Stimulated activated CD4-positive, alpha-beta T cell treated with anti-CD3 and anti-CD28 coated beads, TNF-alpha, amount 100 ng/mL, for 4 hours (primary cell): ENCODE results near the gene SLC35D3.
"Not testable (repeated sequence)": the region's sequence is repeated elsewhere in the genome, so short reads cannot be mapped to it uniquely, and the experiment has no call there.

Source experiments
- DNase-seq, 3 experiments: peaks; one replicate each; pipeline ENCODE4 v3.0.0-alpha.2; 2020; ENCODE audit warnings: low read depth in 3 of 3

SLC35D3 gene

GRCh38 chr6:136923116-136923953 is 1.2 kb downstream of the SLC35D3 start:
- DNase-seq: no peak

- no peak for DNase-seq
Observed at GRCh38 chr6:136923954-136924673, 2.0 kb downstream of the SLC35D3 start.

GRCh38 chr6:136926383-136926782 is 4.3 kb downstream of the SLC35D3 start:
- DNase-seq: no peak

DNA sequence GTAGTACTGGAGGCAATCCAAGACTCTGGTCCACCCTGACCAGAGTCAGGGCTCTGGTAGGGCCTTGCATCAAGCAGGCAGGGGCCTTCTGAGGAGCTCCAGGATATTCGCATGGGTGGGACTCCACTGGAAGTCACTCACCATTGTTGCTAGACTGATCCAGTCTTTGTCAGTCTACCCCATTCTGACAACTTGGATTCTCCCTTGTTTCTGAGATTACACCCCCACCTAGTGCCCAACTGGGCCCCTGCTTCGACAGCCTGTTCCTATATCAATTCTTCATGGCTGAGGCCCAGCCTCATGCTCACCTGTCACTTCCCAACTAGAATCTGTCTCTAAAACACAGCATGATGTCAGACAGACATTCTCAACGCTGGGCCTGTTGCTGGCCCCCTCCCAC is 5.2 kb downstream of the SLC35D3 start:
- no peak for DNase-seq

- DNase-seq: no peak
Observed at GRCh38 chr6:136930528-136930927, 8.4 kb downstream of the SLC35D3 start.

DNA sequence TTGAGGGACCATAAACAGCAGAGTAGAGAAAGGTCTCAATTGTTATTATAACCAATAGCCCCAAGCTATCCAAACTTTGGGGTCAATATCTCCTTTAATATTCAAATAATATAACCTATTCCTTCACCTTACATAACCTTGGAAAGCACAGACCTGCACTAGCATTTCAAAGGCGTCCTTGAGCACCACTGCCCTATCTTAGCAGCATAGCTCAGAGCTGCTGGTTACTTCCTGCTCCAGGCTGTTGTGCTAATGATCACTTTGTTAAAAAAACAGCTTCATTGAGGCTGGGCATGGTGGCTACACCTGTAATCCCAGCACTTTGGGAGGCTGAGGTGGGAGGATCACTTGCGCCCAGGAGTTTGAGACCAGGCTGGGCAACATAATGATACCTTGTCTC is 10.5 kb downstream of the SLC35D3 start:
- DNase-seq: no peak

- no peak for DNase-seq
Observed at GRCh38 chr6:136945072-136945471, 23.0 kb downstream of the SLC35D3 start.

- DNase-seq: no peak
Observed at GRCh38 chr6:136945711-136946121, 23.6 kb downstream of the SLC35D3 start.

DNA sequence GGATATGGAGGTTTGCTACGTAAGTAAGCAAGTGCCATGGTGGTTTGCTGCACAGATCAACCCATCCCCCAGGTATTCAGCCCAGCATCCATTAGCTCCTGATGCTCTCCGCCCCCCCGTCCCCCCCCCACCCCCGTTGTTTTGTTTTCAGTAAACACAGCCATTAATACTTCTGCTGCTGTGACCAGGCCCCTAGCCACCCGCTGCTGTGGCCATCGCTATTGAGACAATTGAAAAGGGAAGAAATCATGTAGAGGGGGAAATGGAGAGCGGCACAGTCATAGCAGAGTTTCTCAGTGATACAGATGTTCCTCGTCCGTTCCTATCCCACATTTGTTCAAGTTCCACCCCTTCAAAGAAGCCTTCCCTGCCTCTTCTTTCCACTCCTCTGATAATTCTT is 24.9 kb downstream of the SLC35D3 start:
- no peak for DNase-seq

GRCh38 chr6:136949957-136950356 is 27.9 kb downstream of the SLC35D3 start:
- not testable (repeated sequence) for DNase-seq

DNA sequence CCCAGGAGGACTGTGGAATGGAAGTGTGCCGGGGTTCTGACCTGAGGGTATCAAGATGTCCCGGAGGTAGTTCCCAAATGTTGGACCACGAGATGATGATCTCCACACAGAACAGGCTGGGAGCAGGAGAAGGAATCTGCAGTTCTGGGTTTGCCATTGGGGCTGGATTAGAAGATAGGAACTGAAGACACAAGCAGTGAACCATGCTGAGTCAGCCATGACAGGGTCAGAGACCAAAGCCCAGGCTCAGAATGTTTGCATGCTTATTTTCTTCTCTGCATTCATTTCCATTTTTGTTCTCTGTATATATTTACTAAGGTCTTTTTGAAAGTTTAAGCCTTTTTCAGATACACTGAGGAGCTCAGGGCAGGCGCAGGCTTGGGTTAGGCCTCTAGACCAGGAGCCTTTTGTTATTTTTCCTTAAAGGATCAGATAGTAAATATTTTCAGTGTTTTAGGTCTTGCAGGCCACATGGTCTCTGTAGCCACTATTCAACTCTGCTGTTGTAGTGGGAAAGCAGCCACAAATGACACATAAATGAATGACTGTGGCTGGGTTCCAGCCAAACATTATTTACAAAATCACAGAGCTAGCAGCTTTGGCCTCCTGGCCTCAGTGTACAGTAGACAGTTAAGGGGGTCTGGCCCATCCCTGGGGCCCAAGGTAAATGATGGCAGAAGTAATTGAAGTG is 28.5 kb downstream of the SLC35D3 start:
- no peak for DNase-seq

DNA sequence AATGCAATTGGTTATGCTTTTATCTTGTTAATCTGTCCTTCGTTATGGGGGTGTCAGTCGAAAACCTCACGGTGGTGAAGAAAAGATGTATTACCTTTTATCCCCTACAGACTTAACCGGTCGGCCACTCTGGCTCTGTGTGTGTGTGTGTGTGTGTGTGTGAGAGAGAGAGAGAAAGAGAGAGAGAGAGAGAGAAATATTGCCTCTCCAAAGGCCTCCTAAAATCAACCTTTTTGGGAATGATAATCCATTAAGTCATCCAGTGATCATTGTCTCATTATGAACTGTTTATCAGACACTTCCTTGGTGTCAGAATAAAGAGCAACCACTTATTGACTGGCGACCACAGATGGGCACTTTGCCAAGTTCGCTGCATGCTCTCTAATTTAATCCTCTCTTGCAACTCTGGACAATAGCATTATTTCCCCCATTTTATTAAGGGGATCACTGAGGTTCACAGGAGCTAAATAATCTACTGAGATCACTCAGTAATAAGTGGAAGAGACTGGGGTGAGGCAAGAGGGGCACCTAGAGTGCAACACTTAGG is 30.7 kb downstream of the SLC35D3 start:
- DNase-seq: no peak

GRCh38 chr6:136955123-136955522 is 33.0 kb downstream of the SLC35D3 start:
- no peak for DNase-seq

DNA sequence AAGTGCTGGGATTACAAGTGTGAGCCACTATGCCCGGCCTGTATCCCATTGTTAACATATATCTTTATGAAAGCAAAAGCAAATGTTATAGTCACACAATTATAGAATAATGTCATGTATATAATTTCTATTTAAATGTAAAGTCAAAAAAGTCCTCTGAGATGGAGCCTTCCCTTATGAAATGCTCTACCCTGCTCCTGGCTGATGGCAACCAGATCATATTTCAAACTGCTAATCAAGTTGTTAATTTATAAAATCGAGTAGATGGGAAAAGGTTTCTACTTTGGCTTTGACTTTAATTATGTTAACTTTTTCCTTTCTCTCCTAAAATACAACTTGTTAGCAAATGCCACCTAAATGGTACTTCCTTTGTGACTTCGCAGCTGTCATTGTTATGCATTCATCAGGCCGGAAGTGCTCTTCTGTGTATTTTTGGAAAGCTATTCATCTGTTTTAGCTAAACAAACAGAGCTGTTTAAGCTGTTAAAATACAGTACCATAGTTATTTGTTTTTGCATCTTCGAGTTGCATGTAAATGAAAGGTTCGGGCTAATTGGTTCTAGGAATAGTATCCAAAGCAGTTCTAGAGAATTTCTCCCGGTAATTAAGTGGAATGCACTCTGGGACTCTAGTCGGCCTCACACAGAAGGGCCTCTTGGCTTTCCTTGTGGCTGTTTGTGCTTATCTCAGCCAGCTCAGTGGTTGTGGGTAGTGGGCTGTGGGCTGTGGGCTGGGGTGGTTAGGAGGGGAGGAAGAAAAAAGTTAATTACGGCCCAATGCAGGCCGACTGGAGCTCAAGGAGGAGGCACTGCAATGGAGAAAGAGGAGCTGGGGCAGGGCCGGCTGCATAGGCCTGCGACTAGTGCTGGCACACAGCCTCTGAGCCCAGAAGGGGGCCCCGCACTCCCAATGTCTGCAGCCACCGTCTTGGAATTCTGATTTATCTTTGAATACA is 34.8 kb downstream of the SLC35D3 start:
- no peak for DNase-seq

- no peak for DNase-seq
Observed at GRCh38 chr6:136958168-136958567, 36.1 kb downstream of the SLC35D3 start.

GRCh38 chr6:136959471-136959891 is 37.4 kb downstream of the SLC35D3 start:
- no peak for DNase-seq

DNA sequence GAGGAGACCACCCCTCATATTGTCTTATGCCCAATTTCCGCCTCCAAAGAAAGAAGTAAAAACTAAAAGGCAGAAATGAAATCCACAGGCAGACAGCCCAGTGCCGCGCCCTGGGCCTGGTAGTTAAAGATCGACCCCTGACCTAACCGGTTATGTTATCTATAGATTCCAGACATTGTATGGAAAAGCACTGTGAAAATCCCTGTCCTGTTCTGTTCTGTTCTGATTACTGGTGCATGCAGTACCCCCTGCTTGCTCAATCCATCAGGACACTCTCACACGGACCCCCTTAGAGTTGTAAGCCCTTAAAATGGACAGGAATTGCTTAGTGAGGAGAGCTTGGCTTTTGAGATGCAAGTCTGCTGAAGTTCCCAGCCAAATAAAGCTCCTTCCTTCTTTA is 37.8 kb downstream of the SLC35D3 start:
- not testable (repeated sequence) for DNase-seq

DNA sequence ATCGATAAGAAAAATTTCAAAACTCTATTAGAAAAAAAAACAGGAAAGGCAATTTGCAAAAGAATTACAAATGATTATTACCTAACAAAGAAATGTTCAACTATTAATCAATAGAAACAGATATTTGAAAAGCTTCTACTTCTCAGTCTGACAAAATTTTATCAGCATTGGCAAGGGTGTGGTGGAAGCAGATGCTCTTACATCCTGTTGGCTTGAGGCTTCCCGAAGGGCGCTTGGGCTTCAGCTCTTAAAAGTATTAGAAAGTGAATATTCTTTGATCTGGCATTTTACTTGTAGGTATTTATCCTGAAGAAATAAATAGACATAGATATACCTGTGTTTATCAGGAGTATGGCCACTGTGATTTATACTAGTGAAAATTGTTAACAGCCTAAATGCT is 38.7 kb downstream of the SLC35D3 start:
- DNase-seq: no peak

DNA sequence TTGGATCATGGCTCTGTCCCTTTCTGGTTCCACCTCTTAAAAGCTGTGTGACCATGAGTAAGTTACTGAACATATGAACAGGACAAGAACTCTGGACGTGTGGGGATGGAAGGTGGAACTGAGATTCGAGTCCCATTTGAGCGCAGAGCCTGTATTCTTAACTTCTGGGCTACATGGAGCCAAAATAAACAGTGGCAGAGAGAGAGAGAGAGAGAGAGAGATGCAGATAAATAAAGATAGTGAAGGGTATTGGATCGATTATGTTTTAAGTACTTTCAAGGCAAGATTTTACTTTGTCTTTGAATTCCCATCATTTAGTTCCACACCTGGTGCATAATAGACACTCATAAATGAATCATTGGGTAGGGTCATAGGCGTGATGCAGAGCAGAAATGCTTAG is 39.7 kb downstream of the SLC35D3 start:
- no peak for DNase-seq

DNA sequence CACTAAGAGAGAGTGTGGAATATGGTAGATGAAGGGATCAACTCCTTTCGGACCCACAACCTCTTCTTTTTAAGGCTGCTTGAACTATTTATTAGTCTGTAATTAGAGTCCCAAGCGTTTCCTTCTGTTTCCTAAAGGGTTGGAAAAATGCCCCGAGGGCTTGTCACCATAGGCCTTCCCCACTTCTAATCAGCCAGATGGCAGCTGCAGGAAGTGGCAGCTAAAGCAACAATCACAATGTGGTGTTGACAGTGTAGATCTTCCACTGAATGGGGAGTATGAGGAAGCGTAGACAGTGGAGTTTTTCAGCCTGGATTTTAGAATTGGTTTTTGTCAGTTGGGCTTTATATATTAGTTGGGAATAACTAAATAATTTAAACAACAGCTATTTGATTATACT is 40.6 kb downstream of the SLC35D3 start:
- DNase-seq: no peak

DNA sequence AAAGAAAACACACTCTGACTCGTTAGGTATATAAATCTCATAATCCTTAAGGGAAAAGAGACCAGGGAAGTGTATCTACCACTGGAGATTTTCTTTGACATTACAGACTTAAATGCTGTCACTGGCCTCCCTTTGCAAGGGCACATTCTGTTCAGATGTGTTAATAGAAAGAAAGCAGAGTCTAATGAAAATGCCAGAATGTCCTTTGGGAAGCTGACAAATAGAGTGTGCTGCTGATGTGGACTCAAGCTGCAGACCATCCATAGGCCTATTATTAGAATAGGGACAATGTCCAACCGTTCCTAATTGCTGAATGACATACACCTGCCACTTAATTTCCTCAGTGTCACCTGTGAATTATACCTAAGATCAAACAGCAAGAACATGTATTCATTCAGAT is 41.2 kb downstream of the SLC35D3 start:
- no peak for DNase-seq
